Colonic mucosa (tissue), 4 donors: ENCODE data around the gene SLC2A11. TPM values are rescaled to one million over a fixed set of nuclear protein-coding genes. Genes with fewer than 3 reads are reported as not detected.

Source experiments
- DNase-seq: peaks from one replicate; pipeline ENCODE4 v3.0.0-alpha.2; 2020
- H3K27ac ChIP-seq: fragments of 200-600 bp; one replicate; pipeline ENCODE4 v1.8.0; 2021
- H3K27me3 ChIP-seq: fragments of 200-600 bp; one replicate; pipeline ENCODE4 v1.8.0; 2021
- H3K36me3 ChIP-seq: fragments of 200-600 bp; one replicate; pipeline ENCODE4 v1.8.0; 2021
- H3K4me1 ChIP-seq: fragments of 200-600 bp; one replicate; pipeline ENCODE4 v1.8.0; 2021; ENCODE audit warnings: mild to moderate bottlenecking
- H3K4me3 ChIP-seq: fragments of 200-600 bp; one replicate; pipeline ENCODE4 v1.8.0; 2021
- H3K9ac ChIP-seq, 2 donors: one replicate each; pipeline ENCODE4 v1.7.0; 2013; ENCODE audit warnings: control low read depth in 2 of 2, low read depth in 2 of 2, low read length in 2 of 2
- H3K9me3 ChIP-seq: fragments of 200-600 bp; one replicate; pipeline ENCODE4 v1.8.0; 2021
- CTCF ChIP-seq: fragments of 200-600 bp; IDR thresholded peaks from one replicate; pipeline ENCODE4 v1.8.0; 2022; ENCODE audit warnings: antibody characterized with exemption, mild to moderate bottlenecking
- intact Hi-C: fragments of 100-400 bp; cut with DNase I; formaldehyde crosslinking; loops from one replicate; pipeline ENCODE4 v1.14.1; 2022
- total RNA-seq, 2 donors: library from RNA; stranded (reverse); fragmentation: NEBNext Ultra II Directional in 1 of 2; extraction: Animal tissue kit (Norgen Biotek cat#: 25700) in 1 of 2; gene quantifications; one replicate each; pipeline ENCODE4 v1.2.1, GENCODE V29; 2021
- donor health status: healthy.
- donor health status: DM: no; HTN: no; CAD: no.
- donor health status: DM: no; HTN: no; CAD: no.

SLC2A11 gene
- total RNA-seq, 2 donors from 2014 or later = 8.3 to 9.6 TPM

DNA sequence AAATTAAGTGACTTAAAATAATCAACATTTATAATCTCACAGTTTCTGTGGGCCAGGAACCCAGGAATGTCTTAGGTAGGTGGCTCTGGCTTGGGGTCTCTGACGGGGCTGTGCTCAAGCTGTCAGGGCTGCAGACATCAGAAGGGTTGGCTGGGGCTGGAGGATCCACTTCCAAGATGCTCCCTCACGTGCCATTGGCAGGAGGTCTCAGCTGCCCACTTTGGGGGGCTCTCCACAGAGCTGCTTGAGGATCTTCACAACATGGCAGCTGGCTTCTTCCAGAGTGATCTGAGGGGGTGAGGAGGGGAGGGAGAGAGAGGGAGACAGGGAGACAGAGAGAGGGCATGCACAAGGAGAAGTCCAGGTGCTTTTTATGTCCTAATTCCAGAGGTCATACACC lies 18.1 kb downstream of the SLC2A11 start:
- no peak overlapping the region for H3K9ac ChIP-seq
- no peak overlapping the region for H3K27ac ChIP-seq
- H3K9me3 ChIP-seq = no peaks in the 10 kb centered on the region
- no peaks in the 10 kb centered on the region for H3K36me3 ChIP-seq
- H3K27me3 ChIP-seq = no peaks in the 10 kb centered on the region
- no peak for TF ChIP-seq CTCF
- H3K4me1 ChIP-seq = no peaks in the 10 kb centered on the region
- no peak overlapping the region for H3K4me3 ChIP-seq
- intact Hi-C loops = no loop called here
- no peak for DNase-seq

DNA sequence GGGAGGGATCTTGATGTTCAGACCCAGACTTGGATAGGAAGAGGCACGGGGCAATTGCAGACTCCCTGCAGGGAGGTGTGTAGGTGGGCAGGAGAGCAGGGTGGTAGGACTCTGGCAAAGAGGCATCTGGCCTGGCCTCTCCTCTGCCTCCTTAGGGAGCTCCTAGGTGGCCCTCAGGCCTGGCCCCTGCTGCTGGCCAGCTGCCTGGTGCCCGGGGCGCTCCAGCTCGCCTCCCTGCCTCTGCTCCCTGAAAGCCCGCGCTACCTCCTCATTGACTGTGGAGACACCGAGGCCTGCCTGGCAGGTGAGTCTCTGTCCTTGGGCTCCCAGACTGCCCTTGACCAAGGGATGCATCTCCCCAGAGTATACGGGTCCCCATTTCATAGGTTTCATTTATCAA lies 19.9 kb downstream of the SLC2A11 start:
- Histone ChIP-seq H3K4me3 (no peak overlapping the region), H3K36me3 (no peaks in the 10 kb centered on the region), H3K9ac (no peak overlapping the region), H3K27ac (no peak overlapping the region), H3K4me1 (no peaks in the 10 kb centered on the region), H3K27me3 (no peaks in the 10 kb centered on the region), H3K9me3 (no peaks in the 10 kb centered on the region)
- TF ChIP-seq CTCF = no peak
- intact Hi-C loops = no loop called here
- DNase-seq = no peak

- intact Hi-C loops = no loop called here
- no peak overlapping the region for H3K27ac ChIP-seq
These were observed 20.5 kb downstream of the SLC2A11 start for GRCh38 chr22:23878219-23878618.

GRCh38 chr22:23882370-23882769 lies 24.7 kb downstream of the SLC2A11 start:
- intact Hi-C loops = no loop called here
- no peak overlapping the region for H3K27ac ChIP-seq
- H3K27me3 ChIP-seq = no peaks in the 10 kb centered on the region
- no peaks in the 10 kb centered on the region for H3K9me3 ChIP-seq
- H3K36me3 ChIP-seq = no peaks in the 10 kb centered on the region
- no peak overlapping the region for H3K9ac ChIP-seq
- H3K4me3 ChIP-seq = no peak overlapping the region
- H3K4me1 ChIP-seq = no peaks in the 10 kb centered on the region
- no peak for DNase-seq
- no peak for TF ChIP-seq CTCF

More at GRCh38 chr22:23878219-23878618, 20.5 kb downstream of the SLC2A11 start:
- no peak overlapping the region for H3K4me3 ChIP-seq
- DNase-seq = no peak
- no peak for TF ChIP-seq CTCF
- no peaks in the 10 kb centered on the region for H3K27me3 ChIP-seq
- H3K9me3 ChIP-seq = no peaks in the 10 kb centered on the region
- no peak overlapping the region for H3K9ac ChIP-seq
- no peaks in the 10 kb centered on the region for H3K36me3 ChIP-seq
- H3K4me1 ChIP-seq = no peaks in the 10 kb centered on the region

DNA sequence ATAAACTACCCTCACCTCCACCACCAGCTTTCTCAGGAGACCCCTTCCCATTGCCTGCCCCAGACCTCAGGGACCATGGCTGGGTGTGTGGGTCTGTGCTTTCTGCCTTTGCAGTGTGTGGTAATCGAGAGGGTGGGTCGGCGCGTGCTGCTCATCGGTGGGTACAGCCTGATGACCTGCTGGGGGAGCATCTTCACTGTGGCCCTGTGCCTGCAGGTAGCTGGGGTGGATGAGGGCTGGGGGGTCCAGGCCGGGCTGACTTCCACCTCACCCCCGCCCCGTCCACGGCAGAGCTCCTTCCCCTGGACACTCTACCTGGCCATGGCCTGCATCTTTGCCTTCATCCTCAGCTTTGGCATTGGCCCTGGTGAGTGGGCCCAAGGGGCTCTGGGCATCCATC lies 26.0 kb downstream of the SLC2A11 start:
- Histone ChIP-seq H3K9me3 (no peaks in the 10 kb centered on the region), H3K27me3 (no peaks in the 10 kb centered on the region), H3K27ac (no peak overlapping the region), H3K4me3 (no peak overlapping the region), H3K9ac (no peak overlapping the region), H3K36me3 (no peaks in the 10 kb centered on the region), H3K4me1 (no peaks in the 10 kb centered on the region)
- TF ChIP-seq CTCF = no peak
- intact Hi-C loops = no loop called here
- no peak for DNase-seq

DNA sequence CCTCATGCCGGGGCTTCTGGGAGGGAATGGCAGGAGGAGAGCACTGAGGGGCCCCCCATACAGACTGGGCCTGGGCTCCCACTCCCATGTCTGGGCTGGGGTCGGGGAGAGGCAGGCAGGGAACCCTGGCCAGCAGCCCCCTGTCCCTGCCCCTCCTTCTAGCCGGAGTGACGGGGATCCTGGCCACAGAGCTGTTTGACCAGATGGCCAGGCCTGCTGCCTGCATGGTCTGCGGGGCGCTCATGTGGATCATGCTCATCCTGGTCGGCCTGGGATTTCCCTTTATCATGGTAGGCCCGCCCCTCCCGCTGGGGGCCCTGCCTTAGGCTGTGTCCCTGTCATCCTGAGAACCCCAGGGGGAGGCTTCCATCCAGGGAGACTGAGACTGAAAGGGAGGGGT lies 26.5 kb downstream of the SLC2A11 start:
- intact Hi-C loops = no loop called here
- no peak for TF ChIP-seq CTCF
- Histone ChIP-seq H3K9ac (no peak overlapping the region), H3K27me3 (no peaks in the 10 kb centered on the region), H3K4me1 (no peaks in the 10 kb centered on the region), H3K36me3 (no peaks in the 10 kb centered on the region), H3K4me3 (no peak overlapping the region), H3K9me3 (no peaks in the 10 kb centered on the region), H3K27ac (no peak overlapping the region)
- no peak for DNase-seq
